ENCODE results near the gene CCDC88B.
A peak's percentile ranks its signal among the peaks of the same experiment; 100 is the strongest.

GRCh38 chr11:64358907-64359711 lies 19.1 kb downstream of the CCDC88B start, which contains the start of gene RPS6KA4:
- no peak for TF ChIP-seq CTCF (IDR thresholded peaks at IDR 0.05; ENCODE audit: control extremely low read depth in 1 of 3, insufficient read depth in 1 of 3, low read depth in 1 of 3, low read length in 3 of 3)
- TF ChIP-seq RAD21 (IDR thresholded peaks at IDR 0.05 in 1 of 2, conservative IDR thresholded peaks at IDR 0.05 in 1 of 2; ENCODE audit: low read depth in 2 of 2, low read length in 2 of 2): no peak
- no peak for TF ChIP-seq POLR2AphosphoS5 (IDR thresholded peaks at IDR 0.05; ENCODE audit: low read depth, low read length)
- no peak; a peak in 1 of 4 replicates for TF ChIP-seq HDAC2 (IDR thresholded peaks at IDR 0.05; ENCODE audit: borderline replicate concordance in 1 of 2, low read depth in 2 of 2, low read length in 2 of 2)
- no peak for TF ChIP-seq POLR2A (IDR thresholded peaks at IDR 0.05; ENCODE audit: control extremely low read depth in 1 of 2, low read depth in 2 of 2, low read length in 2 of 2)
- no peak for TF ChIP-seq EP300 (IDR thresholded peaks at IDR 0.05; ENCODE audit: borderline replicate concordance in 1 of 2, low read depth in 2 of 2, low read length in 2 of 2)
- TF ChIP-seq RNF2 (IDR thresholded peaks at IDR 0.05; ENCODE audit: borderline replicate concordance, low read depth, low read length, missing control alignments, poor library complexity, severe bottlenecking): no peak
- no peak for TF ChIP-seq SAP30 (IDR thresholded peaks at IDR 0.05; ENCODE audit: insufficient read depth, insufficient replicate concordance, low read length)
- no peak for TF ChIP-seq CEBPB (IDR thresholded peaks at IDR 0.05; ENCODE audit: low read depth, low read length)
- no peak for TF ChIP-seq CBX5 (IDR thresholded peaks at IDR 0.05; ENCODE audit: low read depth, low read length)
- TF ChIP-seq, protein P1, sequence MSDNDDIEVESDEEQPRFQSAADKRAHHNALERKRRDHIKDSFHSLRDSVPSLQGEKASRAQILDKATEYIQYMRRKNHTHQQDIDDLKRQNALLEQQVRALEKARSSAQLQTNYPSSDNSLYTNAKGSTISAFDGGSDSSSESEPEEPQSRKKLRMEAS (IDR thresholded peaks at IDR 0.05): peak; percentile 59; the same call in 1 of the 2 replicates
- TF ChIP-seq JUND (IDR thresholded peaks at IDR 0.05; ENCODE audit: low read length): no peak

Measured in H1 (cell line).